GM12873 (cell line): ENCODE data around the gene ZNF805.

Experiments
- CTCF ChIP-seq: IDR thresholded peaks from 2 replicates; pipeline ENCODE4 v1.5.1; 2012; ENCODE audit warnings: low read depth, mild to moderate bottlenecking, moderate library complexity, low read length, control low read depth; ENCODE audit not compliant: insufficient read depth; ENCODE audit errors: missing control alignments

Gene ZNF805

GRCh38 chr19:57227502-57227901 is 12.9 kb upstream of the ZNF805 start:
- no peak for TF ChIP-seq CTCF

- TF ChIP-seq CTCF, result no peak
These were observed 8.7 kb upstream of the ZNF805 start for GRCh38 chr19:57231686-57232085.

DNA sequence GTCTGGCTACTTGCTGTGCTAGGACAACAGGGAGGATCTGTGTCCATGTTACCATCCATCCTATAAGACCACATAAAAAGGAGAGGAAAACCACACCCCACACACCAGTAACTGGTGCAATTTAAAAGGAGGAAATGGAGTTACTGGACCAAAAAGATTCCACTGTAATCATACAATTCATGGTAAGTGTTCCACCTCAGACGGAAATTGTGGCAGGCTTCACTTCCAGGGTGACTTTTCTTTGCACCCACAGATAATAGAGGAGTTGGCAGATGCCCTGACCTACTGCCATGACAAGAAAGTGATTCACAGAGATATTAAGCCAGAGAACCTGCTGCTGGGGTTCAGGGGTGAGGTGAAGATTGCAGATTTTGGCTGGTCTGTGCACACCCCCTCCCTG is 7.2 kb upstream of the ZNF805 start:
- no peak for TF ChIP-seq CTCF

GRCh38 chr19:57239982-57240310 is 486 bp upstream of the ZNF805 start:
- TF ChIP-seq CTCF, result no peak

GRCh38 chr19:57241176-57241575 is 744 bp downstream of the ZNF805 start:
- no peak for TF ChIP-seq CTCF

GRCh38 chr19:57242821-57243220 is 2.4 kb downstream of the ZNF805 start:
- TF ChIP-seq CTCF, result no peak

DNA sequence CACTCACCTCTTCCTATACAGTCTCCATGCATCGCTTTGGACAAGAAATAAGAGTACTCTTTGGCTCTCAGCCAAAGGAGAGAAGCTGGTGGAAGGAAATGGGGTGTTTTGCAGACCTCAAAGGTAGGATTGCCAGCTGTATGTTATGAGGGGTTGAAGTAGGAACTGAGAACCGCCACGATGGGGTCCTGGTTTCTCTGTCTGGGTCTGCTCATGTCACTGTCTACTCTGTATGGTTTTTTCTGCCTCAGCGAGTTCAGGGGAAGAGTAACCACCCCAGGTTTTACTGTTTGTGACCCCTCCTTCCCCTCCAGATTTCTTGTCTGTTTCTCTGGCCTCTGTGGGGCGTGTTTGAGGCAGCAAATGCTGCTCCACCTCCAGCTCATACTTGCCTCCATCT is 4.1 kb downstream of the ZNF805 start:
- no peak for TF ChIP-seq CTCF

DNA sequence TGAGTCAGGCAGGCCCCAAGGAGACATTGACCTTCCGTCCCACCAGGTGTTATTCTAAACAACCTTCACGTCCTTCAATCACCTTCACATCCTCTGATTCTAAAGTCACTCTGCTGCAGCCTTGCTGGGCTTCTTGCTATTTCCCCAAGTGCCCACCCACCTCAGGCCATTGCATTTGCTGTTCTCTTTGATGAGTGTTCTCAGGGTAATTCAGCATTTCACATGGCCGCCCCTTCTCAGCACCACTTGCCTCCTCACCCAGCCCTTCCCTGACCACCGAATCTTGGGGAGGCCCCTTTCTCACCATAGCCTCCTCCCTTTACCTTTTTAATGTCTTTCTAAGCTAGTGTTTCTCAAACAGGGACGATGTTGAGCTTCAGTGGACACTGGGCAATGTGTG is 4.6 kb downstream of the ZNF805 start:
- no peak for TF ChIP-seq CTCF
